ENCODE measurements around the gene FGF8.
A peak's percentile ranks its signal among the peaks of the same experiment; 100 is the strongest.

FGF8 gene

DNA sequence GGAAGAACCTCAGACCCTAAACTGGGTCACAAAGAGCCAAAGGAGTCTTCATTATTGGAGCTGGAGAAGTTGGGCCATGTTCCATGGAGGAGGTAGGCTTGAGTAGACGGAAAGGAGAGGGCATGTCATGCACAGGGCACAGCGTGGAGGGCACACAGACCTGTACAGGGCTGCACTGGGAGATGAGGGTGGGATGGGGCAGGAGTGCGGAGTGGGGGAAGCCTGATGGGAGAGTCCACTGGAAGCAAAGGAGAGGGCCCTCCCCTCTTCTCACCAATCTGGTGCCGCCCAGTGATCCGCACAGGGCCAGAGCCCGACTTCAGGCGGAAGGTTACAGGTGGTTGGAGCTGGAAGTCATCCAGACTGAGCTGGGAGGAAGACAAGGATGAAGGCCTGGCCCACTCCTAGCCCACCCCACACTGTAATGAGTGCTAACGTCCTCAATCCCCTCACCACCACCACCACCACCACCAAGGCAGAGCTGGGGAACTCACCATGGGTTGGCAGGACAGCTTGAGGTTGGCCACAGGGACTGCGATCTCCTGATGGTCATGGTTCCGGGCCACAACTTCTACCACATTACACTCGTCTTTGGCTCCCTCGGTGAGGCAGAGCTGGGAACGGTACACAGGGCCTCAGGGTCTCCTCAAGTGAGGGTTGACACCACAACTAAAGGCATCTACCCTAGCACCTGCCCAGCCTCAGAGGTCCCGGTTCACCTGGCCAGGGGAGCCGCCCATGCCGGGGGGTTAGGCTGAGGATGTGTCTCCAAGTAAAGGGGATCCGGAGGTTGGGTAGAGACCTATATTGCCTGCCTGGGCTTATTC is 6.3 kb upstream of the FGF8 start:
- no peak for DNase-seq

DNA sequence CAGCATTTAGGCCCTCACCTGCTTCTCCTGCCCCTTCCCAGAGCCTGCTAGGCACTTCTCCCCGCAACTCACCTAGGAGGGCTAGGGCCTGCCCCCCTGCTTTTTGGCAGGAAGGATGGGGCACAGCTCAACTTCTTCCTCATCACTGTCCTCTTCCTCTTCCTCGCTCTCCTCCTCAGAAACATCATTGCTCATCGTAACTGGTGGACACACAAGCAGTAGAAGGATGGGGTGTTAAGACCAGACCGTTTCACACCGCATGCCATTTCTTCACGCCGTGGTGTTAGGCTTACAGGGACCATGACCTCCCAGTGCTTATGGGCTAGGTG is 5.7 kb upstream of the FGF8 start:
- DNase-seq = no peak

DNA sequence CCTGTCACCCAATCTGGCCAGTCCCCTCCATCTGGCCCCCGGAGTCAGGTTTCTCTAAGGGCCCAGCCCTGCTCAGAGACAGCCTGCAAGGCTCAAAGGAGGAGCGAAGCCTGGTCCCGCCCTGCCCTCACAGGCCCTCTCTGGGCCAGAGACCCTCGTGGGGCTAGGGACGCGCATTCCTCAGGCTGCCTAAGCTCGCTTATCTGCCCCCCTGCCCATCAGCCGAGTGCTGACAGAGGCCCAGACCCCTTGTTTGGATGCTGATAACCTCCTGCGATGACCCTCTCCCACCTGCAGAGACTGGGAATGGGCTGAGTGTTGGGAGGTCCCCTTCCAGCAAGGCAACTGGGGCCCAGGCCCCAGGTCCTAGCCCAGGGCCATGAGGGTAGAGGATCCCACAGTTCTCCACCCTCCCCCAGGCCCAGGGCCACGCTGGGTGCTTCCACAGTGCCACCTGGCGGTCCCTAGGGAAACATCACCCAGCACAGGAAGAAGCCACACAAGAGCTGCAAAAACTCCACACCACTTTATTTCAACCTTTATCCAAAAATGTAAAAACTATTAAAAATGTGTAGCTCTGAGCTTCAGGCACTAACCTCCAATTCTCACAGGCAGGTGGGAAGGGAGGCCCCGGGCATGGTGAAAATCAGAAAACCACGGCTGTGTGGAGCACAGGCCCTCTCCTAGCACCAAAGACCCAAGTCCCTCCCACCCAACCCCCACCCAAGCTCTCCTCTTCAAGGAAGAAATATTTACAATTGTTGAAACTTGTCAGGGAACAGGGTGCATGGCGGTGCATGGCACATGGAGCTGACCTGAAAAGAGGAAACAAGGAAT is 5.1 kb upstream of the FGF8 start:
- peak; percentile 66 for DNase-seq

DNA sequence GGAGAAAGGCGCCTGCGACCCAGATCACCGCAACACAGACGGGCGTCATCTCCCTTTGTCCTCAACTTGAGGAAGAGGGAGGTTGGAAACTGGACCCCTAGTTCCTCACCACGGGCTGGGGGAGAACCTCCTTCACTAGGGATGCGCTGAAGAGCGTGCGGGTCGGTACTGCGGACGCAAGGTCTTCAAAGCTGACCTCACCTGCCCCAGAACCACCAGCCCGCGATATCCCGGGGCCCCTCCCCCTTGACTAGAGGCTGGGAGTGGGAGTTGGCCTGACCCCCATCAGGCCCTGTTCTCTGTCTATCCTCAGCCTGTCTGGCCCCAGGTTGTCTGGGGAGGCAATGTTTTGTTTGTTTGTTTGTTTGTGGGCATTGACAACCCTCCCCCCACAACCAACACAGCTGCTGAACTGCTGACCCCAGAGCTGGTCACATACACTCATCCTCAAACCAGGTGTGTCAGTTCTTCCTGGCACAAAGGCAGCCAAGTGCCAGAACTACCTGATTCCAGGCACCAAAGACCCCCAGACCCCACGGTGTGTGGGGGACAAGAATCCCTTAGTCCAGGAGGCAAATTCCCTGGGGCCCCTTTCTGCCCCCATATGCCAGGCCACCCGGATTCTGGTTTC is 4.4 kb upstream of the FGF8 start:
- DNase-seq = no peak

DNA sequence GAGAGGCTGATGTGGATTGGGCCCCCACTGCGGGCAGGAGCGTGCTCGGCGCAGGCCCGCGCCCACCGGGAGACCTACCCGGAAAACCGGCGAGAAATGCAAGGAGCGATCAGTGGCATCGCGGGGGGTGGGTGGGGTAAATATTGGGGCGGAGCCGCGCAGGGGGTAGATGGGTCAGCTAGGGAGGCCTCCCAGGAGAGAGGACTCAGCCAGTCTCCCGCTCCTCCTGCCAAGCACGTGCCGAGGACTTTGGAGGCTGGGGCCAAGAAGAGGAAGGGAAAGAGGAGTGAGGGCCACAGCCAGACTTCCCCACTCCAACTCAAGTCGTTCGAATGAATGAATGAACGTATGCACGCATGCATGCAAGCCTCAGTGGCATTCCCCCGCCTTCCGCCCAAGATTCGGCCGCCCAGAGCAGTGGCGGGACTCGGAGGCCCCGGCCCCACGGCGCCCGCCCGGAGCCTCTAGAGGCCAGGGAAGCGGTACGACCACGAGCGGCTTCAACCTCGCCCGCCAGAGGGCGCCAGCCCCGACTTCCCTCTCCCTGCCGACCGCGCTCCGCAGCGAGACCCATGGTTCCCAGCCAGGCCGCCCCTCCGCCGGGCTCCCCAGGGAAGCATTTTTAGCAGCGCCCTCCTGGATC is 3.8 kb upstream of the FGF8 start:
- peak; percentile 78 for DNase-seq

DNA sequence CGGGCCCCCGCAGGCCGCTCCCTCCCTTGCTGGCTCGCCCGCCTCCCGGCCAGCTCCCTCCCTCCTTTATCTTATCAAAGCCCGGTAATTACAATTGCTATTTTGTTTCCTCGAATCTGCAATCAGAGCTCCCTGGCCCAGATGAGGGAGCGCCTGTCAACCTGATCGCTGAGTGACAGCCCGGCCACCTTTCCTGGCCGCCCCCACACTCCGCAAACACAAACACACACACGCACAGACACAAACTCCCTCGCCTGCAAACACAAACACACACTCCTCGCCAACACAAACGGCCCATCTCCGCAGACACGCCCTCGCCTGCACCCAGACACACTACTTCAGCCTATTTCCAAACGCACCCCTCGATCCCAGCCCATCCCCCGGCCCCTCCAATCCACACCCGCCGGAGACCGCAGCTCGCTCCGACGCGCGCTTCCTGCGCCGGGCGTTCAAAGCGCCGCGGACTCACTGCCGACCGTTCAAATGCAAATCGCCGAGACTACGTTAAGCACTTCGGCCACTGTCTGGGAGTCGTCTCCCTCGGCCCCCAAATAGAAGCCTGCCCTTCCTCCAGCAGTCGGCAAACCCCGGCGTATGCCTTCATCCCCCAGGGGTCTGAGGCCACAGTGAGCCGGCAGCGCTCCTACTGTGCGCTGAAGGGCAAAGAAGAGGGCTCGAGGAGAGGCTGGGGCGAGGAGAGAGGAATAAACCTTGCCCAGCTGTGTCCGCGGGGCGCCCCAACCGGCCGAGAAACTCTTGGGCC is 3.0 kb upstream of the FGF8 start:
- no peak for DNase-seq

DNA sequence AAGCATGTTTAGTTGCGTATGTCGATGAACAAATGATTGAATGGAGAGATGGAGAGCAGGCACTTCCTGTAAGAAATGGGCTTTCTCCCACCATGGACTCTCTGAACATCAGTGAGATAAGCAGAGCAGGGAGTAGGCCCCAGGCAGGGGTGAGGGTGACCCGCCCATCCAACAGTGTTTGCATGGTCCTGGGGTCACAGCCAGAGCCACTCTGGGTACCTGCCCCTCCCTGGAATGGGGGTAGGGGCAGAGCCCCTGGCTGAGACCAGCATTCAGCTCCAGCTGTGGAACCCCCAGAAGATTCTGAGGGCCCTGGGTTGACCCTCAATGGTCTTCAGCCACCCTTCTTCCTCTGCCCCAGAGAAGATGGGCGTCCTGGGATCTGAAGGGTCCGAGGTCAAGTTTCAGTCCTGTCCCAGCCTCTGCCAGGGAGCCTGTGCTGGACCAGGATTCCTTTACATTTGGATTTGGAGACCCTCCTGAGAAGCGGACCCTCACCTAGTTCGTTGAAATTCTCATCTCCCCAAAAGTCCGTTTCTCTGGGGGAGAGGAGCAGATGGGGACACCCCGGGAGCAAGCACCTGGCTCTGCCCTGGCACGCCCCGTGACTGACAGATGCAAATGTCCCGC is 2.4 kb upstream of the FGF8 start:
- DNase-seq = no peak

DNA sequence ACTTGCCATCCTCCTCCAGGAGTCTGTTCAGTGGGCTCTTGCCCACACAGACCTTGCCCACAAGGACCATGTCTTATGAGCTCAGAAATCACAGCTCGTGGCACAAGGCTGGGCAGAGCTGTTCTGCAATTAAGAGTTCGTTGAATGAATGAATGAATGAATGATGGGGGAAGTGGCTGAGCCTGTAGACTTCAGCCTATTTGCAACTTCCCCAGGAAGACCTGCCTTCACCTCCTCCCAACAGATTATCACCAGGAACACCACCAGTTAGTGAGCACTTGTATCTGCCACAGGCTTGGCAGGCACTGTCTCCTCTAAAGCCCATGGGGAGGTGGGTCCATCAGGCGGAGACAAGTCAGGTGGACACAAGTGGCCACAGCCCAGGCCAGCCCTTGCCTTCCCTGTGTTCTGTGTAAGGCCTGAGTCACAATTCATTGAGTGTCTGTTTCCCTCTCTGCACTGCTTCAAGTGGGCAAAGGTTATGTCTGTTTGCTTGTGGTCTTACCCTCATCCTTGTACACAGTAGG is 1.8 kb upstream of the FGF8 start:
- no peak for DNase-seq

DNA sequence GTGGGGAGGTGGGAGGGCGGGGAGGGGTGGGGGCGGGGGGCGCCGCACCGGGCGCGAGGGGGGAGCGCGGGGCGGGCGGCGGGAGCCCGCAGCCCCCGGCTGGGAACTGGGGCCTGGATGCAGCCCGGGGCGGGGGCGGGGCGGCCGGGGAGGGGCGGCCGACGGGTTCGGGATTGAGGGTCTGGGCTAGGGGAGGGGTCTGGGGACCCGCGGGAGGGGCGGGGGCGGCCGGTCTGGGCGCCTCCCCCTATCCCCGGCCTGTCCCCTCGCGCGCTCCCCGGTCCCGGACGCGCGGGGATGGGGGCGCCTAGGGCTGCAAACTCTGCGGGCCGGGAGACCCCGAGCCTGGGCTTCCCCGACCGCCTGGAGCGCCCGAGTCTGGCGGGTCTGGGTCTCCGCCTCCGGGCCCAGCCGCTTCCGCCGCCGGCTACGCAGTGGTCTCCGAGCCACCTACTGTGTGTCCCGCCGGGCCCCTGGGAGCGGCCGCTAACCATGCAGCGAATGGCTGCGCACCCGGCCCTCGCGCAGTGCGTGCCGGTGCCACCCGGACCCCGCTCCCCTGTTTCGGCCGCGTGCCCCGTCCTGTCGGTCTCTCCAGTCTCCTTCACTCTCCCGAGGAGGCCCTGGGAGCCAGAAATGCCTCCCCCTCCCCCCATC is 375 bp upstream of the FGF8 start:
- no peak for DNase-seq

DNA sequence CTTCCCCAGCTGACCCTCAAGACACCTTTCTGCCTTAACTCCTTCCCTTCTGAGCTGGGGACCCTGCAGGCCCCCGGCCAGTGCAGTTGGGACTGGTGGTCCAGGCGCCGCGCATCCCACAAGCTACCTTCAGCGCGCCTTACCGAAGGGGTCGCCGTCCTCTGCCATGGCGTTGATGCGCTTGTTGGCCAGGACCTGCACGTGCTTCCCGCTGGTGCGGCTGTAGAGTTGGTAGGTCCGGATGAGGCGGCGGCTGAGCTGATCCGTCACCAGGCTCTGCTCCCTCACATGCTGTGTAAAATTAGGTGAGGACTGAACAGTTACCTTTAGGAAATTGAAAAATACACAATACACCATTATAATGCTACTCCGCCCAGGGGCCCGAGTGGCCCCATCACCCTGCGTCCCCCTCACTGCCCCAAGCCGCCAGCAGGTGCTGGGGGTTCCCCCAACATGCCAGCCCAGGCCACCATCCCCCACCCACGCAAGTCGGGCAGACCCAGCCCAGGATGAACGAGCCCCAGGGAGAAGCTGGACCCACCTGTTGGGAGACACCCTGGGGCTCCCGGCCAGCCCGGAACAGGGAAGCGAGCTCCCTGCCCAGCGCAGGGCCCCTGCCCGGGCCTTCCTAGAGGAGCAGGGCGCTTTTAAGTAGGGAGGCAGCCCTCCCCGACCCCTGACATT is 1.2 kb downstream of the FGF8 start:
- DNase-seq = no peak

DNA sequence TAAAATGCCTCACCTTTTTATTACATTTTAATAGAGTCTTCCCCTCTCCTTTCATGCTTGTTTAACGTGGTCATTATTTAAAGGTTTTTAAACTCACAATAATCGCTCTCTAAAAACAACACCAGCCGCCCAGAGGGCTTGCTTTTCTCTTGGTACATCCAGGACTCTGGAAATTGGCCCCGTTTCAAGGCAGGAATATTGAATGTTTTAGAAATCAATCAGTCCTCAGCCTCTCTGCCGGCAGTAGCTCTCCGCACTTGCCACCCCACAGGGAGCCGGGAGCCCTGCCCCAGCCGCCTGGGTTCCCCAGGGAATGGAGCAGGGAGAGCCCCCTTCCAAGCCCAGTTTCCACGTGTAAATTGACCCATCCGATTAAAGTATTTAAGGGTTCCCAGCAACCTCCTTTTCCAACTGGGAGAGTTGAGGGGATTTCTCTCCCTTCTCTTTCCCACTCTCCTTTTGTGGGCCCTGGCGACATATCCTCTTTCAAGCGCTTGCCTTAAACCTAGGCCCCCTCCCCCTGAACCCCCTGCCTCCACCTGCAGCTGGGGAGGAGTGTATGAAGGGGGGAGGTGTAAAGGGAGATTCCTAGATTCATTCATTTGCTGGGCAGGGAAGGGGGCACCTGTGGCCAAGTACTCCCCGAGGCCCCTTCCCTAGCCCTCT is 1.9 kb downstream of the FGF8 start:
- no peak for DNase-seq

DNA sequence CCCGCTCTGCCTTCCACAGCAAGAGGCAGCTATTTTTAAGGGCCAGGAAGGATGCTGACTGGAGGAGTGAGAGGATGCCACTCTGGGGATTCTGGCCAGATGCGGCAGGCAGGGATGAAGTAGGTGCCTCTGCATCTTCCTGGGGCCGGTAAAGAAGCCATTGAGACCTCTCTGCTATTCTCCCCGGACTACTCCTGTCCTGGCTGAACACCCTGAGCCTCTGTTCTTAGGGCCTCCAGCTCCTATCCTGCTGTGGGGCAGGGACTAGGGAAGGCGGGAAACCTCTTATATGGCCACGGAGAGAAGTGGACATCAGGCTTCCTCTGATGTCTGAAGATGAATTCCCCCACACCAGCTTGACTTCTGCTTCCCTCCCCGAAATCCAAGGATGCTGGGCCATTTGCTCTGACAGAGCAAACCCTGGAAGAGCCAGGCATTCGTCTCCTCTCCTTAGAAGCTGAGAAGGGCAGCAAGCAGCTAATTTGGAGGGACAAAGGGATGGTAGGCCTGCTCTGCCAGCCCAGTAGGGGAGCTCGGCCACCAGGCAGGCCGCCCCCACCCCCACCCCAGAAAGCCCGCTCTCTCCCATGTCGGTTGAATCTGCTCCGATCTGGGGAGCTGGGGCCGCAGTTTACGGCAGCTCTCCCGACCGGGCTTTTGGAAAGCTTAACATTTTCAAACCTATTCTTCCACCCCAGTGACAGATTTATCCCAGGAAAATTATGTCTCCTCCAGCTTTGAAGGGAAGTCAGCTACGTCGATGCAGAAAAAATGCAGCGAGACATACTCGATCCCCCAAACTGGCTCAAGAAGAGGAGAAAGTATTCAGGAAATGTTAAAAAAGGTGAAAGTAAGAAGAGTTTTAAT is 2.8 kb downstream of the FGF8 start:
- DNase-seq = no peak

DNA sequence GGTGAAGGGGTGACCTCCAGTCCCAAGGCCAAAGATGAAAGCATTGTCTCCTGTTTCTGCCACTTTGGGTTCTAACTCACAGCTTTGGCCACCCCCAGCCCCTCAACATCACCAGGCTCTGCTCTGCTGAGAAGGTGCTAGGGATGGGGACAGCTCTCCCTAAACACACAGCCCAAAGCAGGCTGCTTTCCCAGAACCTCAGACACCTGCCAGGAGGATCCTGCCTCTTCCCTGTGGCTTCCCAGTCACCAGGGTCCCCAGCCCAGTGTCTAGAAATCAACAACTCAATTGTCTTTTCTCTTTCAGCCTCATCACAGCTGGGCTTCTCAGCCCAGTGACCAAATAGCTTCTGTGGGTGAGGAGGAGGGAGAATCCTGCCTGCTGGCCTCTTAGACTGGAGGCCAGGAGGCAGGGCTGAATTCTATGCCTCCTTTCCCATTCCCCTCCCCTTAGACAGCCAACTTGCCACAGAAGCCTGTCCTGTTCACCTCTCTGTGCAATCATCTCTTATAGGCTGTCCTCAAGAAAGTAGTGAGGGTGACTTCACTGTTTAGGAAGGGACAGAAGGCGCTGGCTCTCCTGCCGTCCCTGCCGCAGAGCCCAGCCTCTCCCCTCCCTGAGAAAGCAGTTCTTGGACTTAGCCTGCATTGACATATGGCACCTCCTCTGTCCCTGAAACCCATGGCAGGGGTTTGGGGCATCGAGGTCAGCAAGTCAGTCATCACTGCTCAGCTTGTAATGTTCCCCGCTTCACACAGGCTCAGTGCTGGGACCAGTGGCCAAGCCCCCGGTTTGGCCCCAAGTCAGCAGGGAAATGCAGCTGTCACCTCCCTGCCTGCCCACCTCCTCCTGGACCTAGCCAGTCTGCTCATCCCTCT is 3.7 kb downstream of the FGF8 start:
- no peak for DNase-seq

DNA sequence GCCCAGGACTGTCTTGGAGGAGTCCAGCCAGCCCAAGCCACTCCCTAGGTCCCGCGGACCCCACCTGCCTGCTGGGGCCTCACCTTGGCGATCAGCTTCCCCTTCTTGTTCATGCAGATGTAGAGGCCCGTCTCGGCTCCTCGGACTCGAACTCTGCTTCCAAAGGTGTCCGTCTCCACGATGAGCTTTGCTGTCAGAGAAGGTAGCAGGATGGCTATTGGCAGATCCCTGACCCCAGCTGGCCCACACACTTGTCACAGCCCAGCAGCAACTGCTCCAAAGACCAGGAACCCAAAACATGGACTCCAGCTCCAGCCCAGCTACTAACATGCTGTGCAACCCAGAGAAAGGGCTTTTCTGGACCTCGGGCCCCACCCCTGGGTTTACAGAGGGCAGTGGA is 4.5 kb downstream of the FGF8 start:
- no peak for DNase-seq

DNA sequence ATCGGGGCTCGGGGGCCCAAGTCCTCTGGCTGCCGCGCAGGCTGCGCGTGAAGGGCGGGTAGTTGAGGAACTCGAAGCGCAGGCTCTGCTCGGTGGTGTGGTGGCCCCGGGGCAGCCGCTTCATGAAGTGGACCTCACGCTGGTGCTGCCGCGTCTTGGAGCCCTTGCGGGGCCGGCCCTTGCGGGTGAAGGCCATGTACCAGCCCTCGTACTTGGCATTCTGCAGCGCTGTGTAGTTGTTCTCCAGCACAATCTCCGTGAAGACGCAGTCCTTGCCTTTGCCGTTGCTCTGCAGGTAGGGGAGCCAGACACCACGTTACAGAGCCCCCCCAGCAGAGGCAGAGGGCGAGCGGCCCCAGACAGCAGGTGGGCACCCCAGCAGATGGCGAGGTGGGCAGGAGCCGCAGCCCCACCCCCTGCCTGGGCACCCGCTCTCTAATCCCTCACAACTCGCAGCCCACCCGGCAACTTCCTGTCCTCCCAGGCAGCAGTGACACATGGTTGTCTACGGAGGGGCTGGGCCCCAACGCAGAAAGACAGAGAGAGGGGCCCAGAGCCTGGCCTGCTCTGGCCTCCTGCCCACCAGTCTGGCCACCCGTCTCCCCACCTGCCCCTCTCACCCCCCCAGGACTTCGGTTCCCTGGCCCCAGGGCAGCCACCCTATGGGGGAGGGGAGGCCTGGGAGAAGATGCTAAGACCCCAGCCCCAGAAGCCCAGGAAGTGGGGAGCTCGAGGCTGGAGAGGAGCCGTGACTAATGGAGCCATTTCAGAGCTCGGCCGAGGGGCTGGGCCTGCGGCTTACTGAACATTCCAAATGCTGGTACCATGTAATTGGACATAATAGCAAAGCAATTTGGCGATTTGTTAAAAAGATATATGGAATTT is 5.3 kb downstream of the FGF8 start:
- no peak for DNase-seq

DNA sequence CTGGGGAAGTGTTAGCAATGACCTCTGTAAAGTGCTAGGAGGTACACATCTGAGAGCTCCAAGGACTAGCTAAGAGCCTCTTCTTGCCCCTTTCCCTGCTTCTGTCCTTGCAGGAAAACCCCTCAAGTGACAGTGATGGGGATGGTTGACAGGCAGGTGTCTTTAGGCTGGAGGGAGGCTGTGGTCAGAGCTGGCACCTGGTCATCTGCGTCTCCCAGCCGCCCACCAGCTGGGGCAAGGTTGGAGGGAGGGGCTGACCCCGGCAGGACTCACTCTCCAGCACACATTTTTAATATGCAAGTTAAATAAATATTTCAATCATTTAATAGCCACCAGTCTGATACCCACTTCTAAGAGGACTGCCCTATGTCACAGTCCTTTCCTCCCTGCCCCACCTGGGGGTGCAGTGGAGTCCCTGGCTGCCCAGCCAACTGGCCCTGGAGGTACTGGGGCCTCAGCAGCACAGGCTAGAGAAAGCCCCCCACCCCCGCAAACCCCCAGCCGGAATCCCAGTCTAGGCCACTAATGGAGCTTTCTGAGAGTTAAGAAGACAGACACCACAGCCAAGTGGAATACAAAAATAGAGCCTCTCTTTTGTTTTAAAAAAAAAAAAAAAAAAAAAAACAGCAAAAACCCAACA is 6.3 kb downstream of the FGF8 start:
- no peak for DNase-seq

DNA sequence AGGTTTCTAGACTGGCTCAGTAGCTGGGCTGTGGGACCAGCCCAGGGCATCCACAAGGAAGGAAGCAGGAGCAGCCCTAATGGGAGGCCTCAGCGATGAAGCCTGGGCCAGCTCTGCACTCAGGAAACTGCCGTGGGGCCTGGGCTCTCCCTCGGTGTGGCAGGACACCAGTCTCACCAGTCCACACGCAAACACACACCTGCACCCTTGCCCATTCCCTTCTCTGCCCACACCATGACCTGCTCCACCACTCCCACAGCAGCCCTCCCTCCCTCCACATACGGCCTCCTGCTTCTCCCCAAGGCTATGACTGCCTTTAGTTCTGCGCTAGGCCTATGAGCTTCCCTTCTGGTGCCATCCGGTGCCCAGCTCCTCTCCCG is 7.1 kb downstream of the FGF8 start:
- DNase-seq = no peak

Measured in activated T-cell treated with anti-CD3 and anti-CD28 coated beads for 4 hours (primary cell).